H1 (cell line): ENCODE measurements around the gene KBTBD3. TPM values are rescaled to one million over a fixed set of nuclear protein-coding genes. Genes with fewer than 3 reads are reported as not detected.

Experiments
- CTCF ChIA-PET: fragments of 300-600 bp; sonication (Branson Sonifier 250); formaldehyde crosslinking; loops from one replicate; lab custom pipeline; 2021; ENCODE audit not compliant: partially characterized antibody; lab: Charles Lee
- POLR2A ChIA-PET: fragments of 300-600 bp; sonication (Branson Sonifier 250); formaldehyde crosslinking; loops from one replicate; lab custom pipeline; 2021; ENCODE audit warnings: inconsistent platforms; ENCODE audit not compliant: partially characterized antibody; lab: Charles Lee
- DNase-seq, 2 experiments: peaks; one replicate each; pipeline versions ENCODE4 v3.0.0 to v3.0.0-alpha.2; 2010 to 2022; ENCODE audit warnings: low spot score in 2 of 2, low read depth in 1 of 2, mixed read lengths in 1 of 2
- FAIRE-seq: peaks from 2 replicates; lab custom pipeline; 2011; peaks lifted over from hg19 to GRCh38; lab: Jason Lieb, UNC
- H2AFZ ChIP-seq: 2 replicates; pipeline ENCODE4 v1.8.1; 2012; ENCODE audit warnings: low read length, inconsistent platforms
- H2AK5ac ChIP-seq: 2 replicates; pipeline ENCODE4 v1.6.1; 2013; ENCODE audit warnings: low read depth, low read length
- H2BK120ac ChIP-seq: replicated peaks from 2 replicates; pipeline ENCODE3; 2013; ENCODE audit warnings: low read depth, low read length, inconsistent platforms
- H2BK12ac ChIP-seq: 2 replicates; pipeline ENCODE4 v1.6.1; 2013; ENCODE audit warnings: low read depth, low read length
- H2BK15ac ChIP-seq: 2 replicates; pipeline ENCODE4 v1.6.1; 2013; ENCODE audit warnings: low read length
- H2BK20ac ChIP-seq: 2 replicates; pipeline ENCODE4 v1.6.1; 2013; ENCODE audit warnings: low read length
- H2BK5ac ChIP-seq: 2 replicates; pipeline ENCODE4 v1.6.1; 2013; ENCODE audit warnings: low read depth, low read length
- H3K14ac ChIP-seq: 2 replicates; pipeline ENCODE4 v1.6.1; 2013; ENCODE audit warnings: inconsistent platforms; ENCODE audit not compliant: insufficient read length
- H3K18ac ChIP-seq: 2 replicates; pipeline ENCODE4 v1.6.1; 2013; ENCODE audit warnings: low read length; ENCODE audit errors: extremely low read depth
- H3K23ac ChIP-seq: 2 replicates; pipeline ENCODE4 v1.6.1; 2013; ENCODE audit warnings: inconsistent platforms; ENCODE audit not compliant: insufficient read length
- H3K23me2 ChIP-seq: 2 replicates; pipeline ENCODE4 v1.6.1; 2013; ENCODE audit warnings: low read depth, low read length
- H3K27ac ChIP-seq: 2 replicates; pipeline ENCODE4 v1.6.1; 2011; ENCODE audit warnings: low read depth, low read length, inconsistent platforms
- H3K27me3 ChIP-seq, 4 experiments: replicated peaks in 1 of 4; 1 replicate in 1 of 4; 2 replicates in 3 of 4; pipeline versions ENCODE4 v1.6.1 to v1.8.1; 2011 to 2013; ENCODE audit warnings: low read length in 3 of 4, mild to moderate bottlenecking in 3 of 4, inconsistent platforms in 2 of 4, mixed read lengths in 2 of 4, moderate library complexity in 1 of 4; ENCODE audit not compliant: control insufficient read depth in 3 of 4, insufficient read depth in 3 of 4; ENCODE audit errors: extremely low read depth in 1 of 4
- H3K36me3 ChIP-seq, 4 experiments: 2 replicates each; pipeline versions ENCODE4 v1.6.1 to v1.8.1; 2011 to 2013; ENCODE audit warnings: mild to moderate bottlenecking in 4 of 4, low read length in 3 of 4, moderate library complexity in 2 of 4, control low read depth in 1 of 4, inconsistent platforms in 1 of 4; ENCODE audit not compliant: insufficient read depth in 4 of 4, control insufficient read depth in 2 of 4
- H3K4ac ChIP-seq: replicated peaks from 2 replicates; pipeline ENCODE3; 2013; ENCODE audit warnings: low read length, low read depth, mixed read lengths, inconsistent platforms; ENCODE audit not compliant: insufficient read length
- H3K4me1 ChIP-seq, 4 experiments: replicated peaks in 1 of 4; 1 replicate in 1 of 4; 2 replicates in 3 of 4; pipeline versions ENCODE4 v1.6.1 to v1.8.1; 2011 to 2013; ENCODE audit warnings: low read length in 3 of 4, inconsistent platforms in 2 of 4, mixed read lengths in 1 of 4; ENCODE audit not compliant: insufficient read depth in 4 of 4, control insufficient read depth in 3 of 4
- H3K4me2 ChIP-seq, 2 experiments: 2 replicates each; pipeline versions ENCODE4 v1.6.1 to v1.8.1; 2011 to 2013; ENCODE audit warnings: low read depth in 2 of 2, low read length in 2 of 2, control low read depth in 1 of 2, inconsistent platforms in 1 of 2, mild to moderate bottlenecking in 1 of 2; ENCODE audit not compliant: insufficient read depth in 1 of 2
- H3K4me3 ChIP-seq, 4 experiments: fragments of 200-600, 300-600 bp in 1 of 4; sonication (generic), shearing (Covaris generic), sonication (Bioruptor Twin) in 1 of 4; 2 replicates each; pipeline versions ENCODE4 v1.5.1 to v1.8.1; 2011 to 2016; ENCODE audit warnings: low read length in 4 of 4, low read depth in 3 of 4, control low read depth in 2 of 4, inconsistent platforms in 2 of 4, mild to moderate bottlenecking in 2 of 4, mixed read lengths in 1 of 4, moderate library complexity in 1 of 4; ENCODE audit not compliant: insufficient read depth in 2 of 4; ENCODE audit errors: extremely low read depth in 1 of 4
- H3K56ac ChIP-seq: replicated peaks from 2 replicates; pipeline ENCODE3; 2013; ENCODE audit warnings: low read depth, mild to moderate bottlenecking, mixed read lengths, low read length, inconsistent platforms; ENCODE audit not compliant: insufficient read length
- H3K79me1 ChIP-seq: 2 replicates; pipeline ENCODE4 v1.6.1; 2013; ENCODE audit warnings: low read depth, low read length, control low read depth
- H3K79me2 ChIP-seq, 2 experiments: 2 replicates each; pipeline versions ENCODE4 v1.6.1 to v1.8.1; 2012 to 2013; ENCODE audit warnings: low read length in 2 of 2, mild to moderate bottlenecking in 2 of 2, inconsistent platforms in 1 of 2; ENCODE audit not compliant: insufficient read depth in 2 of 2, control insufficient read depth in 1 of 2
- H3K9ac ChIP-seq, 4 experiments: replicated peaks in 1 of 4; 1 replicate in 1 of 4; 2 replicates in 3 of 4; pipeline versions ENCODE4 v1.6.1 to v1.8.1; 2011 to 2013; ENCODE audit warnings: low read depth in 3 of 4, low read length in 3 of 4, control low read depth in 2 of 4, mild to moderate bottlenecking in 2 of 4, moderate library complexity in 2 of 4, inconsistent platforms in 1 of 4; ENCODE audit errors: extremely low read depth in 1 of 4
- H3K9me3 ChIP-seq, 2 experiments: 2 replicates each; pipeline versions ENCODE4 v1.6.1 to v1.8.1; 2012 to 2013; ENCODE audit warnings: mild to moderate bottlenecking in 2 of 2, moderate library complexity in 2 of 2, control low read depth in 1 of 2, inconsistent platforms in 1 of 2, low read depth in 1 of 2, low read length in 1 of 2, mixed read lengths in 1 of 2; ENCODE audit not compliant: insufficient read depth in 2 of 2
- H4K20me1 ChIP-seq, 2 experiments: replicated peaks in 1 of 2; 2 replicates each; pipeline versions ENCODE3 to v1.8.1; 2011 to 2013; ENCODE audit warnings: inconsistent platforms in 2 of 2, low read length in 2 of 2, mild to moderate bottlenecking in 1 of 2; ENCODE audit not compliant: insufficient read depth in 2 of 2, control insufficient read depth in 1 of 2
- H4K5ac ChIP-seq: 2 replicates; pipeline ENCODE4 v1.6.1; 2013; ENCODE audit warnings: low read length, low read depth, mixed read lengths, inconsistent platforms; ENCODE audit not compliant: insufficient read length
- H4K8ac ChIP-seq: 2 replicates; pipeline ENCODE4 v1.8.0; 2013; ENCODE audit warnings: mild to moderate bottlenecking, moderate library complexity, low read length, inconsistent platforms; ENCODE audit not compliant: insufficient read depth; ENCODE audit errors: extremely low read depth
- H4K91ac ChIP-seq: replicated peaks from 2 replicates; pipeline ENCODE3; 2013; ENCODE audit warnings: low read length, mixed read lengths, inconsistent platforms; ENCODE audit not compliant: insufficient read length
- TBP ChIP-seq: IDR thresholded peaks from 2 replicates; pipeline ENCODE4 v1.6.1; 2011; ENCODE audit warnings: low read depth, low read length, improper control_type of control experiment
- WGBS, 2 experiments: shearing (Covaris generic) in 1 of 2; methylation state at CpG; one replicate each; pipeline versions ENCODE4 v1.1.6 to v1.1.7; 2013 to 2015; ENCODE audit warnings: low lambda C conversion rate in 2 of 2, mixed read lengths in 2 of 2, inconsistent platforms in 1 of 2, low coverage in 1 of 2, missing lambda C conversion rate in 1 of 2; ENCODE audit not compliant: insufficient replicate concordance in 2 of 2, insufficient coverage in 1 of 2, insufficient read length in 1 of 2; ENCODE audit errors: extremely low coverage in 1 of 2, missing lambda C conversion rate in 1 of 2; 5-methylcytosine and 5-hydroxymethylcytosine counted together
- polyA plus RNA-seq, 7 experiments: library from polyadenylated mRNA; depleted of rRNA in 3 of 7; stranded (reverse) in 5 of 7; unstranded in 2 of 7; fragments of >200 nt in 5 of 7; fragments of 200-250 nt in 2 of 7; gene quantifications; 1 replicate in 5 of 7; 2 replicates in 1 of 7; 4 replicates in 1 of 7; pipeline versions ENCODE4 v1.2.1 to v1.2.3, GENCODE V29; 2011 to 2013; ENCODE audit warnings: missing spikeins in 2 of 7, mixed read lengths in 2 of 7
- total RNA-seq: library from RNA; stranded (reverse); fragmentation: NEBNext Ultra II Directional; extraction: Animal tissue kit (Norgen Biotek cat#: 25700); gene quantifications from 2 replicates; pipeline ENCODE4 v1.2.1, GENCODE V29; 2021

The KBTBD3 gene
- total and polyA plus RNA-seq, 2 of the 8 experiments (the other 6 are each of a cell fraction or from before 2014, with no cell fraction given): 1.2 to 6.1 TPM

DNA sequence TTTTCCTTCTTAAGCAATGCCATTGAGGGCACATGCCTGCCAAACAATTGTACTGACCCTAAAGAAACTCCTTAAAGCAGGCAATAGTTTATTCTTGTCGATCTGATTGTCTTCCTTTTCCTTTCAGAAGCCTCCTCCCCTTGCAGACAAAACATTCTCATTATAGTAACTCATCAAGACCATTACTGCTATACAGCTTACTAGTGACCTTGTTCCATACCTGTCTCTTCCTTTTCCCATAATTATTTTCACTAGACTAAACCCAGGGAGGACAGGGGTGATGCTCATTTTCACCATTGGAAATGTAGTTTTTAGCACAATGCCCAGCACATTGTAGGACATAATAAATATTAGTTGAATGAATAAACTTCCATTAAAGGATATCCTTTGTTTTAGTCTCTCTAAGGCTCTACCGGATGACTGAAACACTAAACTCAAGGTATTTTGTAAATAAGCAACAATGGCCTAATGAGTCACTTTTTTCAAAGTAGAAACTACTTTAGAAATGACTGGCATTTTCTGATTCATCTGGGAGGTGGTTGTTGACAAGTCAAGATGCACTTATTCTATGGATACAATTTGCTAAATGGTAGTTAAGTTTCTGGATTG lies 45.8 kb downstream of the KBTBD3 start:
- Histone ChIP-seq H2AFZ (no peak overlapping the region), H3K56ac (no peak overlapping the region), H4K8ac (no peak overlapping the region), H3K4me2 (no peak overlapping the region), H2BK15ac (no peak overlapping the region), H4K5ac (no peak overlapping the region), H3K4ac (no peak overlapping the region), H3K23me2 (no peaks in the 10 kb centered on the region), H3K14ac (no peak overlapping the region), H2AK5ac (no peak overlapping the region), H3K79me1 (no peaks in the 10 kb centered on the region), H2BK20ac (no peak overlapping the region), H2BK5ac (no peak overlapping the region), H3K18ac (no peak overlapping the region), H4K91ac (no peak overlapping the region), H3K23ac (no peak overlapping the region), H4K20me1 (no peaks in the 10 kb centered on the region), H3K27me3 (peaks cover 0 to 1% (median 0%) of the 10 kb centered on the region in 4 experiments; a peak in 1 of 7 replicates), H3K9ac (no peak overlapping the region), H3K27ac (no peak overlapping the region), H2BK12ac (no peak overlapping the region), H3K4me1 (no peaks in the 10 kb centered on the region), H3K36me3 (no peaks in the 10 kb centered on the region), H3K4me3 (no peak overlapping the region), H3K79me2 (no peaks in the 10 kb centered on the region), H2BK120ac (no peak overlapping the region), H3K9me3 (no peaks in the 10 kb centered on the region)
- DNase-seq (no peak), FAIRE-seq (no peak)
- ChIA-PET CTCF (no interaction called here), POLR2A (no interaction called here)
- 87% methylated on average over 2 of the region's 2 CpGs; no CpG with 5 or more reads in 1 of the 2 experiments for WGBS, 2 experiments
- no peak for TF ChIP-seq TBP
